Right cardiac atrium (tissue), 5 donors: Measurements from ENCODE around the gene HOXA13. TPM values are rescaled to one million over a fixed set of nuclear protein-coding genes. Genes with fewer than 3 reads are reported as not detected.
A peak's percentile ranks its signal among the peaks of the same experiment; 100 is the strongest.

ENCODE experiments used
- ATAC-seq, 2 donors: fragments of 200-7000 bp; cut with Tn5 transposase; one replicate each; pipeline versions ENCODE4 v1.8.0 to v1.9.1; 2020; ENCODE audit warnings: moderate library complexity in 2 of 2, mild to moderate bottlenecking in 1 of 2
- DNase-seq, 3 donors: peaks; one replicate each; pipeline ENCODE4 v3.0.0-alpha.2; 2020
- H3K27ac ChIP-seq: one replicate; pipeline ENCODE4 v1.5.1; 2013; ENCODE audit warnings: mild to moderate bottlenecking, low read length, control low read depth, moderate library complexity
- H3K27me3 ChIP-seq: one replicate; pipeline ENCODE4 v1.6.1; 2013; ENCODE audit not compliant: control insufficient read depth, insufficient read depth
- H3K4me1 ChIP-seq: one replicate; pipeline ENCODE4 v1.6.1; 2013; ENCODE audit warnings: low read length; ENCODE audit not compliant: control insufficient read depth, insufficient read depth
- H3K4me3 ChIP-seq: one replicate; pipeline ENCODE4 v1.5.1; 2013; ENCODE audit warnings: low read length, control low read depth
- H3K9me3 ChIP-seq: one replicate; pipeline ENCODE4 v1.6.1; 2013; ENCODE audit warnings: low read length; ENCODE audit not compliant: control insufficient read depth
- whole genome bisulfite sequencing: extraction: QIAGEN DNeasy Blood & Tissue Kit; methylation state at CpG from one replicate; pipeline ENCODE4 v1.1.7; 2013; 5-methylcytosine and 5-hydroxymethylcytosine counted together
- intact Hi-C, 4 donors: fragments of 100-400 bp; cut with DNase I; formaldehyde crosslinking; loops; one replicate each; pipeline versions ENCODE4 v1.11.0 to v1.14.0; 2022 to 2023
- polyA plus RNA-seq: library from polyadenylated mRNA; stranded (reverse); fragments of 200-250 nt; gene quantifications from one replicate; pipeline ENCODE4 v1.2.3, GENCODE V29; 2013
- total RNA-seq, 4 donors: library from RNA; stranded (reverse); fragmentation: NEBNext Ultra II Directional; extraction: Animal tissue kit (Norgen Biotek cat#: 25700); gene quantifications; one replicate each; pipeline ENCODE4 v1.2.1, GENCODE V29; 2021
- donor health status: healthy with polysubstance abuse.
- donor health status: DM: no; HTN: yes; CAD: no.
- donor health status: DM: no; HTN: no; CAD: no.
- donor health status: DM: no; HTN: yes; CAD: no; lungs with severe emphysema.
- donor health status: DM: yes; HTN: yes; CAD: no.

HOXA13 gene
- total and polyA plus RNA-seq, 5 donors, result not detected

DNA sequence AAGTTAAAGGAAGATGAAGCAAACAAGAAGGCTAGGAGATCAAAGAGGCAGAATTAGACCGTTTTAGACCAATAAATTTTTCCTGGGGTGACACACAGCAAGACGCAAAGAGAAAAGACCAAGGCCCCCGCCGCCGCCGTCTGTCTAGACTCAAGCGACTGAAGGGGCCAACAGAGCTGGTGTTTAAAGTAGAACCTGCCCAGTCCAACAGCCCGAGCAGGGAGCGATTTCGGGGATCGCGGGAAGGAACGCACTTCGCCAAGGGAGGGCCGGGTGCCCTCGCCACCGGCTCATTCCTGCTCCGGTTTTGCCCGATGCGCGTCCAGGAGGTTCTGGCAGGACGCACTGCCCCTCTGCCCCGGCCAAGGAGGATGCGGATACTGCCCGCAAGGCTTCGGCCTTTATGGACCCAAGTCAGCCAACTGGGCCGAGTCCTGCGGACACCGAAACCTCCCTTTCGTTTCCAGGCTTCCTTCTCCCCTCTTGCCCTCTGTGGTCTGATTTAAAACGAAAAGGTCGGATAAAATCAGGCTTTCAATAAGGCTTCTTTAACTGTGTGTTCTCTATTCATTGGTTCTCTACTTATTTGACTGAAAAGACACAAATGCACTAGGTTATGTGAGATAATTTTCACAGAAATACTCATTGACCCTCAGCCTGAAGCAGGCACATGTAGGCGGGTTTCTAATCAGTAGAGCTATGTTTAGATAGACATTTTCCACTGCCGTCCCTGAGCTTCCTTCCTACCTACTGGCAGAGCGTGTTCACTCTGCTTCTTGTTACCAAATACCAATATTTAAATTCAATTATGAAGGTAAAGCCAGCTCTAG lies 41.2 kb downstream of the HOXA13 start:
- no peaks in the 10 kb centered on the region for H3K27me3 ChIP-seq
- intact Hi-C loops, result loop anchor here in 2 of 4 donors (10.0 kb wide), 3 partner anchors 294 to 1284 kb away; partner anchors contain the start of gene SKAP2 (in 1 of the 2)
- H3K4me3 ChIP-seq, result no peak overlapping the region
- peaks cover 7% of the 10 kb centered on the region for H3K4me1 ChIP-seq
- ATAC-seq, result no peak
- H3K27ac ChIP-seq, result no peak overlapping the region
- H3K9me3 ChIP-seq, result no peaks in the 10 kb centered on the region
- DNase-seq, result no peak
- WGBS, result 20% methylated on average over 35 of the region's 35 CpGs

DNA sequence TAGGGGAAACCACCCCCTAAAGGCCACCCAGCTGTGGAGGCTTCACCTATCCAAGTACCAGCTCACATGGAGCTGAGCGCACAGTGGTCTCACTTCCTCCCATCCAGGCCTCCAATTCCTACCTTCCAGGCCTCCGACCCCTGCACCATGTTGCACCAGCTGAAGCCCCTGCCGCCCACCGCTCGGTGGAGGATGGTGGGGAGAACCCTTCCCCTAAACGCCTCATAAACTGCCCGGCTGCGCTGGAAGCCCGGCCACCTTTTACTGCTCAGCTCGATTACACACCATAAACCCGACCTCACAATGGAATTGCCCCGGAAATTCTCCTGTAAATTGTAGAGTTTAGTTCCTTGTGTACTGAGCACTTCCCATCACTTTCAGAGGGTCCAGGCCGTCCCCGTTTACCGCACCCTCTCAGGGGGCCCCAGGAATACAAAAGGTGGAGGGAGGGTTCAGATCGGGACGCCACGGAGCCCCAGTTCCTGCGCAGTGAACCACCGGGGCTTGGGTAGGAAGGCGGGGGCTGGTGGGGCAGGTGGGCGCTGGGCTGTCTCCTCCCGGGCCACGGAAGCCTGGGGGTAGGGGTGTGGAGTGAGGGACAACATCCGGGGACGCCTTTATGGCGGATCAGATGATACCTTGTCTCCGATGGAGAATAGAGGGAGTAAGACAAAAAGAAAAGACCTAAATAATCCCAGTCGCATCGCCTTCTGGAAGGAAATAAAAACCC lies 42.0 kb downstream of the HOXA13 start:
- WGBS, result 6% methylated on average over 30 of the region's 30 CpGs
- no peak for DNase-seq
- Histone ChIP-seq H3K27ac (no peak overlapping the region), H3K9me3 (no peaks in the 10 kb centered on the region), H3K4me1 (peaks cover 7% of the 10 kb centered on the region), H3K27me3 (no peaks in the 10 kb centered on the region), H3K4me3 (no peak overlapping the region)
- no peak for ATAC-seq
- intact Hi-C loops, result loop anchor here in 2 of 4 donors (10.0 kb wide), 3 partner anchors 293 to 1283 kb away; partner anchors contain the start of gene SKAP2 (in 1 of the 2)

DNA sequence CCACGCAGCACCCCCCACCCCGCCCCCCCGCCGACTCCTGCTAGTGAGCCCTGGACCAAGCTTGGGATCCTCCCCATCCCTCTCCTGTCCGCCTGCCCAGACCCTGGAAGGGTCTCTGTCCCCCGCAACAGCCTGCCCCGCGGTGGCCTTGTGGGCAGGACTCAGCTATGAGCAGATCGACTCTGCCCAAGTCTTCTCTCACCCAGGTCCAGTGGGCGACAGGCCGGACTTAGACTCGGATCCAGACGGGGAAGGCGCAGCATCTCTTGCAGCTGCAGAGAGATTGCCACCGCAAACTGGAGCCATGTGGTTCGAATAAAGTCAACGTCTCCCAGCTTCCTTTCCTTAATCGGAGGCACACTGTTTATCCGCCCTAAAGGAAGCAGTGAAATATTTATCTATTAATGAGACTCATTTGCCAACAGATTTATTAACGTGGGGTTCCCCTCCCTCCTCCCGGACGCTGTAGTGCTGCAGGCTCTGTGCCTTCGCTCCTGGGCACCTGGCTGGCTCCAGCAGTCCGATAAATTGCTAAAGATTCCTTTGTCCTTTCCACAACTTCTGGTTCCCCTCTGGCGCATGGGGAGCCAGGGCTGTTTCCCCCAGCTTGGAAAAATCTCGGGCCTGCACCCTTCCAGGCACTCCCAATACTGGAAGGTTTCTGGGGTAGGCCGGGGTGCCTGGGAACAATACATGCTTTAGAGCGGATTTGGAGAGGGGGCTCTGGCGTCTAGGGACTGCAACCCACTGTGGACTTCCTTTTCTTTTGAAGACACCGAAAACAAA lies 42.8 kb downstream of the HOXA13 start:
- intact Hi-C loops, result loop anchor here in 2 of 4 donors (10.0 kb wide), 3 partner anchors 292 to 1282 kb away; partner anchors contain the start of gene SKAP2 (in 1 of the 2)
- ATAC-seq, result no peak
- H3K27me3 ChIP-seq, result no peaks in the 10 kb centered on the region
- H3K4me1 ChIP-seq, result peaks cover 7% of the 10 kb centered on the region
- DNase-seq, result peak in 1 of 3 donors; percentile 34
- H3K4me3 ChIP-seq, result peak overlapping the region; percentile 23
- no peak overlapping the region for H3K27ac ChIP-seq
- 9% methylated on average over 30 of the region's 30 CpGs for WGBS
- H3K9me3 ChIP-seq, result no peaks in the 10 kb centered on the region

DNA sequence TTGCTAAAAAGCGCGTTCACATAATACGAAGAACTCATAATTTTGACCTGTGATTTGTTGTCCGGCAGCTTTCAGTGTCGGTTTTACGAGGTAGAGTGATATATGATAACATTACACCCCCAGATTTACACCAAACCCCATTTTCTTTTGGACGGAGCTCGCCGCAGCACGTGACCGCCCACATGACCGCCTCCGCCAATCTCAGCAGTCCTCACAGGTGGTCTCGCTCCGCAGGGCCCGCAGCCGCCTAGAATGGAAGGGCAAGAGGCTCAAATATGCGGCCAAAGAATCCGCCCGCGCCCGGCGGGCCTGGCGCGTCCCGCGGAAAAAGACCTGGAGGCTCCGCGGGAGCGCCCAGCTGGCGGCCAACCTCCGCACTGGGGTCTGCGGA lies 43.4 kb downstream of the HOXA13 start, which contains the start of gene HOXA7:
TSS of gene HOXA7 (minus strand) at position 168 of the 391 bp plus-strand sequence. CDS start at position 38, 130 bp downstream.
- no peak for ATAC-seq
- Histone ChIP-seq H3K4me1 (peaks cover 7% of the 10 kb centered on the region), H3K9me3 (no peaks in the 10 kb centered on the region), H3K4me3 (peak within 1 kb of the TSS; percentile 23), H3K27me3 (no peaks in the 10 kb centered on the region), H3K27ac (no peak within 1 kb of the TSS)
- DNase-seq, result no peak
- intact Hi-C loops, result loop anchor here in 2 of 4 donors (10.0 kb wide), 3 partner anchors 292 to 1282 kb away; partner anchors contain the start of gene SKAP2 (in 1 of the 2)
- 2% methylated on average over 33 of the region's 33 CpGs for WGBS

DNA sequence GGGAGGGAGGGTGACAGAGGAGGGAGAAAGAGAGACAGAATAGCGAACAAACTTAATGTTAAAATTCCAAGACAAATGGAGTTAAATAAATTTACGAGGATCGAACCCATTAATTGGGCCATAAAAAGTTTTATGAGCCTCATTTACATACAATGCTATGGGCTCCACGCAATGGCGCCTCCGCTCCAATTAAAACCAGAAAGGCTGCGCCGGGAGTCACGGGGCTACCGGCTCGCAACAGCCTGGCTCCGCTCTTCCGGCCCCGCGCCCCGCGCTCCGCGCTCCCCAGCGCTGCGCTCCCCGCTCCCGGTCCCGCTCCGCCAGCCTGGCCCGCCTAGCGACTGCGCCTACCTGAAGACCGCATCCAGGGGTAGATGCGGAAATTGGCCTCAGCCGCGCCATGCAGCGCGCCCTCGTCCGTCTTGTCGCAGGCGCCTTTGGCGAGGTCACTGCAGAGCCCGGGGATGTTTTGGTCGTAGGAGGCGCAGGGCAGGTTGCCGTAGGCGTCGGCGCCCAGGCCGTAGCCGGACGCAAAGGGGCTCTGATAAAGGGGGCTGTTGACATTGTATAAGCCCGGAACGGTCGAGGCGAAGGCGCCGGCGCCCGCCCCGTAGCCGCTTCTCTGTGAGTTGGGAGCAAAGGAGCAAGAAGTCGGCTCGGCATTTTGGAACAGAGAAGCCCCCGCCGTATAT lies 43.9 kb downstream of the HOXA13 start:
- intact Hi-C loops, result loop anchor here in 2 of 4 donors (10.0 kb wide), 3 partner anchors 291 to 1281 kb away; partner anchors contain the start of gene SKAP2 (in 1 of the 2)
- Histone ChIP-seq H3K4me3 (peak overlapping the region; percentile 23), H3K27me3 (no peaks in the 10 kb centered on the region), H3K27ac (no peak overlapping the region), H3K9me3 (no peaks in the 10 kb centered on the region), H3K4me1 (peaks cover 9% of the 10 kb centered on the region)
- ATAC-seq (no peak), DNase-seq (no peak)
- WGBS, result 3% methylated on average over 63 of the region's 63 CpGs

DNA sequence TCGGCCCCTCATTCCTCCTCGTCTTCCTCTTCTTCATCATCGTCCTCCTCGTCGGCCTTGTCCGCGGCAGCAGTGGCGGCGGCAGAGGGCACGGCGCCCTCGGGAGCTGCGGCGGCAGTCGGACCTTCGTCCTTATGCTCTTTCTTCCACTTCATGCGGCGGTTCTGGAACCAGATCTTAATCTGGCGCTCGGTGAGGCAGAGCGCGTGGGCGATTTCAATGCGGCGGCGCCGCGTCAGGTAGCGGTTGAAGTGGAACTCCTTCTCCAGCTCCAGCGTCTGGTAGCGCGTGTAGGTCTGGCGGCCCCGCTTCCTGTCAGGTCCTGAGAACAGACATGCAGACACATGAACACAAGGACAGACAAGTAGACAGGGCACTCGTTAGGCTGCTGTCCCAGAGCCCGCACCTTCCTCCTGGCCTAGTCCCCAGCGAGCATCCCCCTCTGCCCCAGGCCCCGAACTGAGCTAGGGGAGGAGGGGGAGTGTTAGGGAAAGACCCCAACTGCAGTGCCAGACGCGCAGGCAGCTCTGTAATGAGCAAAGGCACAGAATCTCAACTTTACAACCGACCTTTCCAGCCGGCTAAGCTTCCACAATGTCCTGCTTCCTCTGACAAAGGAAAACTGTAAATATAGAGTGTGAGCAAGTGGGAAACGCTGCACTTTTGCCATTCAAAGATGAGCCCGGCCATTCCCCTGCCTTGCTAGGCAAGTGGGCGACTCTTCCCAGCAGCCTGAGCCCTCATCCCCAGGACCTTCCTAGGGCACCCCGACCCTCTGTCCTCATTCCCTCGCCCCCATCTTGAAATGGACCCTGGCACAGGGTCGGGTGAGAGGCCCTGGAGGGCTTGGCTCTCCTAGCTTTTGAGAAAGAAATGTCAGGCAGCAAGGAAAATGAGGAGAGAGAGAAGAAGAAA lies 44.7 kb downstream of the HOXA13 start:
- Histone ChIP-seq H3K4me3 (peak overlapping the region; percentile 13), H3K4me1 (peaks cover 9% of the 10 kb centered on the region), H3K27ac (no peak overlapping the region), H3K27me3 (no peaks in the 10 kb centered on the region), H3K9me3 (no peaks in the 10 kb centered on the region)
- DNase-seq, result no peak
- intact Hi-C loops, result loop anchor here in 2 of 4 donors (10.0 kb wide), 3 partner anchors 290 to 1280 kb away; partner anchors contain the start of gene SKAP2 (in 1 of the 2)
- ATAC-seq, result no peak
- 5% methylated on average over 48 of the region's 48 CpGs for WGBS

DNA sequence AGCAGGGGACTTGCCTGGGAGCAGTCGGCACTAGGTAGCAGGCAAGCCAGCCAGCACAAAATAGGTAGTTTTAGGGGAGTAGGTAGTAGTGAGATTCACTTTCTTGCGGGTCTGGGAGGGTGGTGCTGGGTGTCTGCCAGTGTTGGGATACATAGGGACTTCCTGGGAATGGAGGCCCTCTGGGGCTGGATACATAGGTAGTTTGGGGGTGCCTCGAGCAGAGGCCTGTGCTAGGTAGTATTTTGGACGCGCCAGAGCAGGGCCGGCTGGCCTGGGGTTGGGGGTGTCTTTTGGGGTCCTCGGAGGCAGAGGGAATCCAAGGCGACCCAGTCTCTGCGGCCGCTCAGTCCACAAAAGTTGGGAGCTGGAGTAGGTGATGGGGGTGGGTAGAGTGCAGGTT lies 45.5 kb downstream of the HOXA13 start:
- H3K4me1 ChIP-seq, result peaks cover 9% of the 10 kb centered on the region
- H3K27me3 ChIP-seq, result no peaks in the 10 kb centered on the region
- H3K4me3 ChIP-seq, result no peak overlapping the region
- DNase-seq (peak in 1 of 3 donors; percentile 38), ATAC-seq (no peak)
- 24% methylated on average over 10 of the region's 10 CpGs for WGBS
- no peak overlapping the region for H3K27ac ChIP-seq
- H3K9me3 ChIP-seq, result no peaks in the 10 kb centered on the region
- intact Hi-C loops, result loop anchor here in 2 of 4 donors (10.0 kb wide), 3 partner anchors 290 to 1280 kb away; partner anchors contain the start of gene SKAP2 (in 1 of the 2)

DNA sequence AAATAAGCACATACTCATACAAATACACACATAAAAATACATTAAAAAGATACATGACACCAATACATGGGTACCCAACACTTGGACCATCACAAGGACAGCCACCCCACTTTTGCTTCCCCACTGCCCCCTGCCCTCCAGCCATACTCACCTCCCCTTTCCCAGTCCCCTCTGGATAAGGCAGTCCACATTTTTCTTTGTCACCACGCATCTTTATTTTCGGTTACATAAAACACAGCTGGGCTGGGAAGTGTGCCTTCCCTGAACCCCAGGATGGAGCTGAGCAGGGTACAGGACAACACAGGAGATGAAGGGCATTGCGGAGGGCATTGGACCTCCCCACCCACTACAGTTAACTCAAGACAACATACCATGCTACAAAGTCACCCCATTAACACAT lies 46.4 kb downstream of the HOXA13 start:
- ATAC-seq (no peak), DNase-seq (no peak)
- Histone ChIP-seq H3K4me1 (peaks cover 9% of the 10 kb centered on the region), H3K9me3 (no peaks in the 10 kb centered on the region), H3K4me3 (no peak overlapping the region), H3K27me3 (no peaks in the 10 kb centered on the region), H3K27ac (no peak overlapping the region)
- WGBS, result 25% methylated on average over 3 of the region's 3 CpGs
- intact Hi-C loops, result loop anchor here in 2 of 4 donors (10.0 kb wide), 3 partner anchors 289 to 1279 kb away; partner anchors contain the start of gene SKAP2 (in 1 of the 2)

DNA sequence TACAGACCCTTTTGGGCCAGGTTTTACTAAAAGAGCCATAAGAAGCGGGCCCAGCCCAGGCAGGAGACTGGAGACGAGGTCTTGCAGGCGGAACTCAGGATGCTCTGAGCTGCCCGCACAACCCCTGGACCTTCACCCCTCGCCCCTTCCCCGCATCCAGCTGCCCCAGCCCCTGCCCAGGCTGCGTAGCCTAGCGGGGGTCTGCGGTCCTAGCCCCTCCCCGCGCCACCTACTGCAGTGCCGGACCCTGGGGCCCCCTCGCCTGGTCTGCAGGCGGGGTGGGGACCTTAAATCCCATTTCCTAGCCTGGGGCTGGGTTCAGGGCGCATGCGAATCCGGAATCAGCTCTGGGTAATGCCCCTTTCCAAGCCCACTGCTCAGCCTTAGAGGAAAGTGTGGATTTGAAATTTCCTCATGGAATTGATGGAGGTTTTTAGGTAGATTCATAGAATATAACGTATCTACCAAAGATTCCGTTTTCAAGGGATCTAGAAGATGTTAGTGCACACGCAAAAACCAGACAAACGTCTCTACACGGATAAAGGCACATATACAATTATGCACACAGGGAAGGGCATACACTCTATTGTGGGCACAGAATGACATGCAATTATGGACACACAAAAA lies 47.0 kb downstream of the HOXA13 start:
- 13% methylated on average over 22 of the region's 22 CpGs for WGBS
- Histone ChIP-seq H3K27ac (no peak overlapping the region), H3K4me3 (no peak overlapping the region), H3K27me3 (no peaks in the 10 kb centered on the region), H3K4me1 (peaks cover 9% of the 10 kb centered on the region), H3K9me3 (no peaks in the 10 kb centered on the region)
- no peak for ATAC-seq
- intact Hi-C loops, result loop anchor here in 2 of 4 donors (10.0 kb wide), 3 partner anchors 288 to 1278 kb away; partner anchors contain the start of gene SKAP2 (in 1 of the 2)
- peak in 1 of 3 donors; percentile 37 for DNase-seq
